ENCODE data around the gene RSPRY1.

- TF ChIP-seq CTCF (IDR thresholded peaks at IDR 0.05) (no peak), POLR2A (IDR thresholded peaks at IDR 0.05) (no peak)
Observed at GRCh38 chr16:57258910-57259475, 72.9 kb downstream of the RSPRY1 start.

All from right lobe of liver (tissue), 4 donors.